GM18498 (cell line): Measurements from ENCODE around the gene CPT2.
"Not testable (repeated sequence)": the region's sequence is repeated elsewhere in the genome, so short reads cannot be mapped to it uniquely, and the experiment has no call there.

Experiments used
- ATAC-seq: cut with Tn5 transposase; IDR thresholded peaks from one replicate; pipeline ENCODE4 v1.9.1; 2021; ENCODE audit warnings: mild to moderate bottlenecking, moderate library complexity; ENCODE audit not compliant: unreplicated experiment

The CPT2 gene

DNA sequence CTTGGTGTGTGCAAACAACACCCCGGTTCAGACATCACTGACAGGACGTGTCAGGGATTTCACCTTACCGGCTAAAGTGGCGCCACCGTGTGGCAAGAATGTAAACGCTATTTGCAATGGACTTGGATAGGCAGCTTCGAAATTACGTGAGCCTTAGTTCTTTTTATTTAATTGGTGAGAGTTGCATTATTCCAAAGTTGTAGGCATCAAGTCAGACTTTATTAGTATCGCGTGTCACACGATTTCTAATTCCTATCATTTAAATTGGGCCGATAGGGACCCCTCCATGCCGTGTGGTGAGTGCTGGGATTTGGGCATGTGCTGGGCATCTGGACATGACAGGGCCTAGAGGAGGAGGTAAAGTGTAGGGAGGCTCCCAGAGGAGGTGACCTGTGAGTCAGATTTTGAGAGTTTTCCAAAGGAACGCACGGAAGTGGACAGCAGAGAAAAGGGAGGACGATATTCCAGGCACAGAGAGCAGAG lies 14.5 kb upstream of the CPT2 start:
- no peak for ATAC-seq

DNA sequence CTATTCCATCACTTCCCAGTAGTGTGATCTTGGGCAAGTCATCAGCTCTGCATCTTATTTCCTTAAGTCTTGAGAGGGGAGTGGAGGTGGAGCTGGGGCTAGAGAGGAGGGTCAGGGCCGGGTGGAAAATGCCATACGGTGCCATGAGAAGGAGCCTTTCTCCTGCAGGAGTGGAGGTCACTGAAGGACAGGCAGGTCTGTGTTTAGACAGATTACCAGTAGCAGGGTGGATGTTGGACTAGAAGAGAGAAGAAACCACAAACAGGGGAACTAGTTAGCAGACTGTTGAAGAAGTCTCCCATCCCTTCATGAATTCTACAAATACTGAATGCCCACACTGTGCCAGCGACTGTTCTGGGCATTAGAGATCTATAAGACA lies 13.9 kb upstream of the CPT2 start:
- ATAC-seq: no peak

DNA sequence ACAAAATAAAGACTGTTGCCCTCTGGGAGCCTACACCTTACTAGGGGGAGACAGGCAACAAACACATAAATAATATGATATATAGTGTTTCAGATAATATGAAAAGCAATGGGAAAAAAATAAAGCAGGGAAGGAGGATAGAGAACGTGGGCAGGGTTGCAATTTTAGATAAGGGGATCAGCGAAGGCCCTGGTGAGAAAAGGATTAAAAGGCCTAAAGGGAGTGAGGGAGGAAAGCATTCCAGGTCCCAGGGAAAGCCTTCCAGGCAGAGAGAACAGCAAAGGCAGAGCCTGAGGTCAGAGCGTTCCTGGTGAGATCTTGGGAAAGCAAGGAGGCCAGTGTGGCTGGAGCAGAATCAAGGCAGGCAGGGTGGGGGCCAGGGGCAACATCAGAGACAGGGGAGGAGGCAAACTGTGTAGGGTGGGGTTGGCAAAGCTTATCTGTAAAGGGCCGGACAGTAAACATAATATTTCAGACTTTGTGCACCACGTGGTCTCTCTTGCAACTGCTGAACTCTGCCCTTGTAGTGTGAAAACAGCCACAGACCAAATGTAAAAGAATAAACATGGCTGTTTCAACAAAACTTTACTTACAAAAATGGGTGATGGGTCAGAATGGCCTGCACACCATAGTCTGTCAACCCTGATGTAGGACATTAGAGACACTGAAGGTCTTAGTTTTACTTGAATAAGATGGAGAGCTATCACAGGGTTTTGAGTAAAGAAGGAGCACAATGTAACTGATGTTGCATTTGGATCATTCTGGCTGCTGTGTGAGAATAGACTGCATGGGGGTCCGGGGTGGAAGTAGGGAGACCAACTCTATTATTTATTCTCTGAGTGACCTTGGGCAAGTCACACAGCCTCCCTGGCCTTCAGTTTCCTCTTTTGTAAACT lies 13.3 kb upstream of the CPT2 start:
- no peak for ATAC-seq

DNA sequence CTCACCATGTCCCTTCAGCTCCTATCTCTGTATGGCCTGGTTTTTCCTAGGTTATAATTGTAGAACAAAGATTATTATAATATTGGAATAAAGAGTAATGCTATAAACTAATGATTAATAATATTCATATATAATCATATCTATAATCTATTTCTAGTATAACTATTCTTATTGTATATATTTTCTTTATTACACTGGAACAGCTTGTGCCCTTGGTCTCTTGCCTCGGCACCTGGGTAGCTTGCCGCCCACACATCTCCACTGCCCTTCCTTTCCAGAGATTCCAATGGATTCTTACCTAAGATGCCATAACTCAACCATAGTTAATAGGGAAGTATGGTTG lies 10.7 kb upstream of the CPT2 start:
- ATAC-seq: not testable (repeated sequence)

DNA sequence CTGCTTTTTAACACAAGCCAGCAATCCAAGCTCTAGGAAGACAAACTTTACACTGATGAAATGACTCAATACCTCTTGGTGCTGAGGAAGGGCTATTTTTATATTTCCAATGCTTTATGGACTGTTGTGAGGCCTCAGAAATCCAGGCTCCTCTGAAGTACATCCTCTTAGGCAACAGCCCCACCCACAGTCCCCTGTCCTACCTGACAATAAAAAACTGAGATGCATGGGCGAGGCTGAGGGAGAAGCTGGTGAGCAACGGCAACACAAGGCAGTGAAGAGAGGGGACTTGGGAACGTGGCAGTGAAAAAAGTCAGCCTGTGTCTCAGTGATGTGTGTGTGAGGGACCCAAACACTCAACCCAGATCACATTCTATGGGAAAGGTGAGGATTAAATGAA lies 10.1 kb upstream of the CPT2 start:
- ATAC-seq: no peak

DNA sequence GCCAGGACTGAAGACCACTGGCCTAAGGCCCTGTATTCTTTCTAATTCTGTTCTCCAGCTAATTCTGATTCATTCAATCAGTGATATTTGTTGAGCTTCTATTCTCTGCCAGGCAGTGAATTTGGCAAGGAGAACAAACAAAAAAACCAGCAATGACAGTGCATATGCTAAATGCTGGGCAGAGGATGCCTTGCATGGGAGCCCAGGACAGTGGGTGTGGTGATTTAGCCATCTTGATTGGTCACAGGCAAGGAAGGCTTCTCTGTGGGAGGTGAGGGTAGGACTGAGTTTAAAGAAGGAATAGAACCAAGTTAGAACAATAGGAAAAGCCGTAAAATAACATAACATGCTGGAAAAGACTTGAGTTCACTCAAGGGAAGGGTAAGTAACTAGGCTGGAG lies 9.2 kb upstream of the CPT2 start:
- no peak for ATAC-seq

DNA sequence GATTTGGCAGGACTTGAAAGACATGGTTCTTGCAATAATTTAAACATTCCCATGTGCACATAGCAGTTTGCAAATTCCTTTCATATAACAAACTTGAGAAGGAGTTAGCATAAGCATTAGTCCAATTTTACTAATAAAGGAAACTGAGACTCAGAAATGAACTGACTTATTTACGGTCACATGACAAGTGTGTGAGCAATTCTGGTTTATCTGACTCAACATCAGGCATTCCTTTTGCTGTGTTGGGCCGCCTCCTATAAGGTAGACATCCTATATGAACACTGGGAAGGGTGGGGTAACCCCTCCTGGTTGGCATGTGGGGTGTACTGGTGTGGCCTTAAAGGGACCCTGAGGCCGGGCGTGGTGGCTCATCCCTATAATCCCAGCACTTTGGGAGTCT lies 8.5 kb upstream of the CPT2 start:
- ATAC-seq: no peak

DNA sequence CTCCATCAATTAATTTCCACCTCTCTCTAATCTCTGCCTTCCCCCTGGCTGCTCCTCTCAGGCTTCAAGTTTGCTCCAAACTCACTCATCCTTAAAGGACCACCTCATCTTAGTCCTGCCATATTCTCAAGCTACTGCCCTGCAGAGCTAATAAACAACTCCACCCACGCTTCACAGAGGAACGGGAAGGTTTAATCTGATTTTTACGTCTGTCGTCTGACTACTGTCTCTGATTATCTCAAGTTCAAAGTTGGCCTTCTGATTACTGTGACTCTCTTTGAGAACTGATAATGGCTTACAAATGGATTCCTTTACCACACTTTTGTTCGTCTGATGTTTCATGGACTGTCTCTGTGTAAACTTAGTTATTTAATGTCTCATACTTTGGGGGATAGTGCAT lies 7.6 kb upstream of the CPT2 start:
- no peak for ATAC-seq

DNA sequence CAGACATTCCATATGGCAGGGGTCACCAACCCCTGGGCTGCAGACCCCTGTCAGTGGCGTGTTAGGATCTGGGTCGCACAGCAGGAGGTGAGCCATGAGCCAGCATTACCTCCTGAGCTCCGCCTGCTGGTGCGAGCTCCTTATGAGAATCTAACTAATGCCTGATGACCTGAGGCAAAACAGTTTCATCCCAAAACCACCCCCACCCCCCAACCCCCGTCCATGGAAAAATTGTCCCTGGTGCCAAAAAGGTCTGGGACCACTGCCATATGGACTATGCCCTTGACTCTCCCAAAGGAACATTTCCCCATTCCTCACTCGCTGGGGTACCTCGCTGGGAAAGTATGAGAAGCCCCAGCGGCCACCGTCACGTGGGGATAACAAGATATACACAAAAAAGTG lies 6.4 kb upstream of the CPT2 start:
- ATAC-seq: no peak

DNA sequence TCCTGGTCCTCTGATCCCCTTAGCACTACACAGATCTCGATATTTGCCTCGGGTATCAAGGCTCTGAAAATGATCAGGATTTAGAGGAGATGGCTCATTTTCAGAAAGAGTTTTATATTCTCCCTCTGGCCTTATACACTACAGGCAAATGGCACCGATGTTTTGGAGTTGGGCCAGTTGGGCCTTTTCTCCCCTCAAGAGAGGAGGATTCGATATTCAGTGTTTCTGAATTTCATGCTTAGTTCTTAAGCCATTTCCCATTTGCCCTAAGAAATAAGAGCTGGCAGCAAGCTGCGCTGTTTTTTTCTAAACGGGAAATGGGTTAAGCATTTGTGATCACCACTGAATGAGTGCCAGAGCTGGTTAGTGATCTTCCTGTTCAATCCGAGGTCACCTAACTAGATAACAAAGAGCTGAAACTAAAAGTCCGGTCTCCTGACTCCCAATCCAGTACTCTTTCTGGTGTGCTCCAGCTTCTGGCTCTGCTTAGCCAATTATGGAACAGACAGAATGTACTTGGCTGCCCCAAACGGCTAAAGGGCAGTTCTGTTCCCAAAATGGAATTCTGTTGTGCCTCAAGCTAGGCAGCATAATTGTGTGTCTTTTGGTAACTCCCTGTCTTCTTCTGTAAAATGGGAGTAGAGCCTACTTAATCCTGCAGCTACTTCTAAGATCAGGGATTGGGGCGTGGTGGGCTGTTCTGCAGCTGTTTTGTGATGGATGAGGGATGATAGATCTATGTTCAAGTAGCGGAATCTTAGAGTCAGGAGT lies 1.2 kb upstream of the CPT2 start:
- ATAC-seq: no peak

DNA sequence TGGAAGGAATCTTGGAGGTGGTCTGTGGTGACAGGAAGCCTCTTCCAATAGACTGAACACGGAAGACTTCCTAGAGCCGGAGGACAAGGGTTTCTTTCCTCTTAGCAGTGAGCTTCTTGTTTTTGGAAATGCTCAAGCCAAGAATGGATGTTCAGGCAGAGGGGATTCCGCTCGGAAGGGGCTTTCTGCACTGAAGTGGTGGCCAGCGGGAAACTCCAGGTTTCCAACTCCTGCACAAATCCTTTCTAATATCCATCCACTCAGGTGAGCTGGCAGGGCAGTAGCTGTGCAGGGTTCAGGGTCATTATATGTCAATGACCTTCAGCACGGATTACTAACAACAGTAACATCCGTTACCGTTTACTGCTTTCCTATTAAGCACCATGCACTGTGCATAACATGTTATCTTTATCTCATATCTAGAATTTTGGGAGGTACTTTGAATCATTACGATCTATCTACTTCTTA lies 573 bp upstream of the CPT2 start:
- ATAC-seq: no peak

DNA sequence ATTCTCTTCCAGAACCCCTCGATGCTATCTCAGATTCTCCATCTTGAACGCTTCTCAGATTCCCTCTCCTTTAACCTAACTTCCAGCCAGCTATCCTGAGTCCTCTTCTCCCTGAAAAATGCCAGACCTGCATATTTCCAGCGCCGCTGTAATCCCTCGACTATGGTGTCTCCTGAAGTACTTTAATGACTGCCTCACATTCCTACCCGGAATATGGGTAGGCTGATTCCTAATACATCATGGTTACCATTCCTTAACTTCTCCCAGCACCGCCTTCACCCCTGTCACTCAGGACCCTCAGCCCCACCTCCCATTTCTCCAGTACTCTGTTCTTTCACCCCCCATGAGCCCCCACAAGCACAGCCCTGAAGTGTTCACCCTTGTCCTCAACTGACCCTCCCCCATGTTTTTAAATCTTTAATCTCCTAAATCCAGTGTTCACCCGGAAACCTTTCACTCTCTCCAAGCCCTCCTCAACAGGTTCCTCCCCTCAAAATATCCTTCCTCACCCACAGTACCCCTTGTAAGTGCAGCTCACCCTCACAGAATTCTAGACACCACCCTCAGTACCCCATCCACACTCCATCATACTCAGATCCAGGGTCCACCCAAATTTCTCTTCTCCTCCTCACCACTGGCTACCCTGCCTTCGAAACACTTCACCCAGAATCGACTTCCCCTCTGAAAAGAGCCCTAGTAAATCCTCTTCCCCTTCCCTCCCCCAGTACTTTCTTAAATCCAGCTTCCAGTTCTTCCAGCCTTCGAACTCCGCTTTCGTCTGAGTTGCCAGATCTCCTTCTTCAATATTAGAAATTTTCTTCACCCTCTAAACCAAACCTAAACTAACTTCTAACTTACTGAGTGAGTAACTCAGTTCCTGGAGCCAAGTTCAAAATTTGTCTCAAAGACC lies 922 bp downstream of the CPT2 start:
- no peak for ATAC-seq

DNA sequence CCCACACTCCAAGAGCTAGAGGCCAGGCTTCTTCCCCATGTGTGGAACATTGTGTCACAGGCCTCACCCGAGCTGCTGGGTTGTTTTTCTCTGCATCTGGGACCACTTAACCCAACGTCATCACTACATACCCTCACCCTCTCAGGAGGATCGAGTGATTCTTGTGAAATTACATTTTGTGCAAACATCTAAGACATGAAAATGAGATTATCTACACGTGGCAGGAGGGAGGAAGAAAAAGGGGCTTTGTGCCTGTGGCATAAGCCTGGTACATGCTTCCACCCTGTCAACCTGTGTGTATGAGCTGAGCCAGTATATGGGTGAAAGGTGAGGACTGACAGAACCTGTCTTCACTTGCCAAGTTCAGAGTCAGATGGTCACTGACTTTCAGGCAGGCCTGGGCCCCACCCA lies 1.6 kb downstream of the CPT2 start:
- no peak for ATAC-seq

DNA sequence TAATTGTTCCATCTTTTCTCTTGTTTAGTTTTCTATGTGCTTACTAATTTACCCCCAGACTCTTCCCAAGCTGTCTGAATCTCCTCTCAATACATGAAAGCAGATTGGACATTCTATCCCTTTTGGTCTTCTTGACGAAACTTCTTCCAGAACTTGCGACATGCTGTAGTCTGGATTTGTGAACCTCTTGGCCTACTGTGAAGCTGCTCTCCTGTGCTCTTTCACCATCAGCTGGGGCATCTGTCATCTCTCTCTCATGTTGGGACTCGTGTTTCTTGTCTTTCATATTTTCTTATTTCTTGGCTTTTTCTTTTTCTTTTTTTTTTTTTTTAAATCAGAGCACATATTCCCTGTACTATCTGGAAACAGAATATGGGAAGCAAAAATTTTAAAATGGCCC lies 6.8 kb downstream of the CPT2 start:
- no peak for ATAC-seq

DNA sequence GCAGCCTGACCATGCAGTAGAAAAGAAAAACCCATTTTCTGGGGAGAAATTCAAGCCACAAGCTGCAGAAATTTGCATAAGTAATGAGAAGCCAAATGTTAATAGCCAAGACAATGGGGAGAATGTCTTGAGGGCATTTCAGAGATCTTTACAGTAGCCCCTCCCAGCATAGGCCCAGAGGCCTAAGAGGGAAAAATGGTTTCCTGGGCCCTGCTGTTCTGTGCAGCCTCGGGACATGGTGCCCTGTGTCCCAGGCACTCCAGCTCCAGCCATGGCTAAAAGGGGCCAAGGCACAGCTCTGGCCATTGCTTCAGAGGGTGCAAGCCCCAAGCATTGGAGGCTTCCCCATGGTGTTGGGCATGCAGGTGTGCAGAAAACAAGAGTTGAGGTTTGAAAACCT lies 8.9 kb downstream of the CPT2 start:
- not testable (repeated sequence) for ATAC-seq

DNA sequence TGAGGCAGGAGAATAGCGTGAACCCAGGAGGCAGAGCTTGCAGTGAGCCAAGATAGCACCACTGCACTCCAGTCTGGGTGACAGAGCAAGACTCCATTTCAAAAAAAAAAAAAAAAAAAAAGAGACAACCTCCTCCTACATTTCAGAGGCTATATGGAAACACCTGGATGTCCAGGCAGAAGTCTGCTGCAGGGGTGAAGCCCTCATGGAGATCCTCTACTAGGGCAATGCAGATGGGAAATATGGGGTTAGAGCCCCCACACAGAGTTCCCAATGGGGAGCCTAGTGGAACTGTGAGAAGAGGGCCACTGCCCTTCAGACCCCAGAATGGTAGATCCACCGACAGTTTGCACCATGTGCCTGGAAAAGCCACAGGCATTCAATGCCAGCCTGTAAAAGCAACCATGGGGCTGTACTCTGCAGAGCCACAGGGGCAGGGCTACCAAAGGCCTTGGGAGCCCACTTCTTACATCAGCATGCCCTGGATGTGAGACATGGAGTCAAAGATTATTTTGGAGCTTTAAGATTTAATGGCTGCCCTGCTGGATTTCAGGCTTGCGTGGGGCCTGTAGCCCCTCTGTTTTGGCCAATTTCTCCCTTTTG lies 9.6 kb downstream of the CPT2 start:
- not testable (repeated sequence) for ATAC-seq

DNA sequence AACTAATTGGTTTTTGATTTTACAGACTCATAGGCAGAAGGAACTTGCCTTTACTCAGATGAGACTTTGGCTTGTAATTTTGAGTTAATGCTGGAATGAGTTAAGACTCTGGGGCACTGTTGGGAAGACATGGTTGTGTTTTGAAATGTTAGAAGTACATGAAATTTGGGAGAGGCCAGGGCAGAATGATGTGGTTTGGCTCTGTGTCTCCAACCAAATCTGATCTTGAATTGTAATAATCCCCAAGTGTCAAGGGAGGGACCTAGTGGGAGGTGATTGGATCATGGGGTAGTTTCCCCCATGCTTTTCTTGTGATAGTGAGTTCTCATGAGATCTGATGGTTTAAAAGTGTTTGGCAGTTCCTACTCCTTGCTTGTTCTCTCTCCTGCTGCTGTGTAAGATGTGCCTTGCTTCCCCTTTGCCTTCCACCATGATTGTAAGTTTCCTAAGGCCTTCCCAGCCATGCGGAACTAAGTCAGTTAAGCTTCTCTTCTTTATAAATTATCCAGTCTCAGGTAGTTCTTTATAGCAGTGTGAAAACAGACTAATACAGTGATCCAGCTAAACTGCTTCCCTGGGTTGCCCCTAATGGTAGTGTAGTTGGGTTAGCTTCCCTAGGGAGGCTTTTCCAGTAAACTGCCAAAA lies 10.2 kb downstream of the CPT2 start:
- ATAC-seq: no peak

DNA sequence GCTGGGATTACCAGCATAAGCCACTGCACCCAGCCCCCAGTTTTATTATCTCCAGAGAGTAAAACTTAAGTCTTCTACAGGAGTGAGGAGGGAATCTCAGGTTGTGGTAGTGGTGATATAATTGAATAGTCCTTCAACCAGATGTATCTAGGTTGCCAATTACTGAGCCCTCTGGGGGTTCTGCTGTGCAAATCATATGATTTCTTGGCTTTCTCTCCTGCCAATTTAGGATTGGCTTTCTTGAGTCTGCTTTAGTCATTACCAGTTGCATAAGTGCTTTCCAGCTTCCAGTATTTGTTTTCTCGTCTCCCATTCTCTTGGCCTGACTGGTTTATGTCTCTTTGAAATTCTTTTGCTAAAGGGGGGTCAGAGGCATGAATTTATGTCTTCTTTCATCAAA lies 11.1 kb downstream of the CPT2 start:
- ATAC-seq: no peak

DNA sequence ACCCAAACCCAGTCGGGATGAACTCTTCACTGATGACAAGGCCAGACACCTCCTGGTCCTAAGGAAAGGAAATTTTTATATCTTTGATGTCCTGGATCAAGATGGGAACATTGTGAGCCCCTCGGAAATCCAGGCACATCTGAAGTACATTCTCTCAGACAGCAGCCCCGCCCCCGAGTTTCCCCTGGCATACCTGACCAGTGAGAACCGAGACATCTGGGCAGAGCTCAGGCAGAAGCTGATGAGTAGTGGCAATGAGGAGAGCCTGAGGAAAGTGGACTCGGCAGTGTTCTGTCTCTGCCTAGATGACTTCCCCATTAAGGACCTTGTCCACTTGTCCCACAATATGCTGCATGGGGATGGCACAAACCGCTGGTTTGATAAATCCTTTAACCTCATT lies 13.7 kb downstream of the CPT2 start:
- no peak for ATAC-seq

DNA sequence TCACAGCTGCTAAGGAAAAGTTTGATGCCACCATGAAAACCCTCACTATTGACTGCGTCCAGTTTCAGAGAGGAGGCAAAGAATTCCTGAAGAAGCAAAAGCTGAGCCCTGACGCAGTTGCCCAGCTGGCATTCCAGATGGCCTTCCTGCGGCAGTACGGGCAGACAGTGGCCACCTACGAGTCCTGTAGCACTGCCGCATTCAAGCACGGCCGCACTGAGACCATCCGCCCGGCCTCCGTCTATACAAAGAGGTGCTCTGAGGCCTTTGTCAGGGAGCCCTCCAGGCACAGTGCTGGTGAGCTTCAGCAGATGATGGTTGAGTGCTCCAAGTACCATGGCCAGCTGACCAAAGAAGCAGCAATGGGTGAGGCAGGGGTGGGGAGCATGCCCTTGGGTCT lies 14.3 kb downstream of the CPT2 start:
- no peak for ATAC-seq
